ENCODE results near the gene MEIS1.

DNA sequence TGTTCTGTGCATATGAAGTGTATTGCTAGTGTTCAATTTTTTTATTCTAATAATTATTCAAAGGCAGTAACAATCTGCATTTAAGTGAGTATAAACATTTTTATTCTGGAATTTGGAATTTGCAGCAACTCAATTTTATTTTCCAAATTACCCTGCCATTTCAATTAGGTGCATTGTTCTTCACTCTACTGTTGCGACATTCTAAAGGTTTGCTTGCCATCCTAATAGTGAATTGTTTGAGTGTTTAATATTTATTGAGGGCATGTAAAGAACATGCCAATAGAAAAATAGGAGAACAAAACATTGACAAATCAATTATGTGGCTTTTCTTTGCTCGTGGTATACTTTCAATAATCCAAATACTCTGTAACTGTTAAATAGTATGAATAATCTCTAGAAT is 18.0 kb downstream of the MEIS1 start:
- TF ChIP-seq, protein P1, sequence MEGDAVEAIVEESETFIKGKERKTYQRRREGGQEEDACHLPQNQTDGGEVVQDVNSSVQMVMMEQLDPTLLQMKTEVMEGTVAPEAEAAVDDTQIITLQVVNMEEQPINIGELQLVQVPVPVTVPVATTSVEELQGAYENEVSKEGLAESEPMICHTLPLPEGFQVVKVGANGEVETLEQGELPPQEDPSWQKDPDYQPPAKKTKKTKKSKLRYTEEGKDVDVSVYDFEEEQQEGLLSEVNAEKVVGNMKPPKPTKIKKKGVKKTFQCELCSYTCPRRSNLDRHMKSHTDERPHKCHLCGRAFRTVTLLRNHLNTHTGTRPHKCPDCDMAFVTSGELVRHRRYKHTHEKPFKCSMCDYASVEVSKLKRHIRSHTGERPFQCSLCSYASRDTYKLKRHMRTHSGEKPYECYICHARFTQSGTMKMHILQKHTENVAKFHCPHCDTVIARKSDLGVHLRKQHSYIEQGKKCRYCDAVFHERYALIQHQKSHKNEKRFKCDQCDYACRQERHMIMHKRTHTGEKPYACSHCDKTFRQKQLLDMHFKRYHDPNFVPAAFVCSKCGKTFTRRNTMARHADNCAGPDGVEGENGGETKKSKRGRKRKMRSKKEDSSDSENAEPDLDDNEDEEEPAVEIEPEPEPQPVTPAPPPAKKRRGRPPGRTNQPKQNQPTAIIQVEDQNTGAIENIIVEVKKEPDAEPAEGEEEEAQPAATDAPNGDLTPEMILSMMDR (conservative IDR thresholded peaks at IDR 0.05; ENCODE audit: low read depth, low read length): no peak
- no peak for TF ChIP-seq EZH2phosphoT487 (IDR thresholded peaks at IDR 0.05; ENCODE audit: borderline replicate concordance, low read length)
